ENCODE measurements around the gene LRMDA.

- TF ChIP-seq NFIC (IDR thresholded peaks at IDR 0.05; ENCODE audit: low read depth, low read length) (no peak), POLR2A (IDR thresholded peaks at IDR 0.05; ENCODE audit: low read depth, low read length) (no peak), ZNF24 (IDR thresholded peaks at IDR 0.05) (no peak), MAX (IDR thresholded peaks at IDR 0.05; ENCODE audit: low read depth, low read length) (no peak), FOXM1 (IDR thresholded peaks at IDR 0.05; ENCODE audit: low read depth, low read length) (no peak), CHD1 (IDR thresholded peaks at IDR 0.05; ENCODE audit: low read depth, low read length) (no peak), TAF1 (IDR thresholded peaks at IDR 0.05; ENCODE audit: borderline replicate concordance, low read depth, low read length) (no peak)
Observed at GRCh38 chr10:76172020-76172419, 740.6 kb downstream of the LRMDA start.

Data from GM12878 (cell line).